ENCODE results near the gene CCDC160.
"Not testable (repeated sequence)": the region's sequence is repeated elsewhere in the genome, so short reads cannot be mapped to it uniquely, and the experiment has no call there.

Gene CCDC160

DNA sequence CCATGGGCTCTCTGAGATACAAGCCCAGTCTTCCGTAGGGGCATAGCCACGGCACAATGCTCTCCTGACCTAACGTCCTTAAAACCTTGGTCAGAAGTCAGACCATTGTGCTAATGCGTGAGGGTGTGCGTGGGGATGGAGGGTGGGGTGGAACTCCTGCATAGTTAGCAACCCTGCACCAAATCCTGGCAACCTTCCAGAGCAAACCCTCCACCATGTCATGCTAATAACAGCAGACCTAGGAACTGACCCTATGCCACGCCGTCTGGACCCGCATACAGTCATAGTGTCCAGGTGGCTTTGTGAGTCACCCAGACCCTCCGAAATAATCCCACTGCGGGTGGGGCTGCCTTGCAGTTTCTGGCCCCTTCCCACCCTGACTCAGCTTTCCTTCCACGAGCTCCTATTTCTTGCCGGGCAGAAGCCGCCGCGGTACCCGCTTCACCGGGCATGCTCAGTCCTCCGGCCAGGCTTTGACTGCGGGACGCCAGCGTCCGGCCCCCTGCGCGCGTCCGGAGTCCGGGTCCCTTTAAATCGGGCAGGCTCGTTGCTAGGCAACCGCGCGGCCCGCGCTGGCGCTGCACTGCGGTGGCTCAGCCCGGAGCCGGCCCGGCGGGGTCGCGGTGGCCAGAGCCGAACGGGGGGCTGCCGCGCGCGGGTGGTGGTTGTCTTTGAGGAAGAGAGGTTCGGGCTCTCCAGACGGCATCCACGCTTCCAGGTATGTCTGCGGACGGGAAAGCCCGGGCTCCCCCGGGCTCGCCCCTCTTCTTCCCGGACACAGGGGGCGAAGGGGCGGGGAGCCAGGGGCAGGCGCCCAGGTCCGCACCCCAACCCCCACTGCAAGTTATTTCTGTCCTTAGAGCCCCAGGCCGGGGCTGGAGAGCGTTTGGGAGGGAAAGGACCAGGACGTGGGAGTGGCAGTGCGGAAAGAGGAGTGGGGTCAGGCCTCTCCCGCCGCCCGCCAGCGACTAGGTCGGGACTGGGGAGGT lies at the start of gene CCDC160:
Gene CCDC160, plus strand, starts transcription at position 557 of the 989 bp plus-strand sequence. CDS start 7,619 bp downstream, outside the sequence.
- H3K9me3 ChIP-seq (ENCODE audit: control insufficient read depth, low read length), result no peaks in the 10 kb centered on the region
- H3K36me3 ChIP-seq (ENCODE audit: control insufficient read depth, insufficient read depth, low read length), result no peaks in the 10 kb centered on the region
- H3K27me3 ChIP-seq (ENCODE audit: control insufficient read depth, insufficient read depth, low read length), result no peaks in the 10 kb centered on the region
- peak within 1 kb of the TSS; percentile 47 for H3K9ac ChIP-seq (ENCODE audit: low read length)
- no peaks in the 10 kb centered on the region for H3K4me1 ChIP-seq (ENCODE audit: control insufficient read depth, insufficient read depth, low read length)
- no peak within 1 kb of the TSS for H3K4me3 ChIP-seq (ENCODE audit: low read length)

DNA sequence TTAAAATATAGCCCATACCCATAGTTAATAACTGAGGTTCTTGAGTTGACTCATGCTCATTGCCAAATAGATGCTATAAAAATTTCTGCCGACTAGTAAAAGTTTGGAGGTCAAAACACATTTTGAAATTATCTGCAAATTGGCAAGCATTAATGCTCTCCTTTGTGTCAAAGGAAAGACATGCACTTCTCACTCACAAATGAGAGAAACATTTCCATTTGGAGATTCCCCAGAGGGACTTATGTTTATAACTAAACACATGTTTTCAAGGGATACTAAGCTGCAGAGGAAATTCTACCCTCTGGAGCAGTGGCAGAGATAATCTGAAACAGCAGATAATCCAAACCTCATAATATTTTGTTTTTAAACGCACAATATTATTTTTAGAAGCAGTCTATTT lies 45.7 kb upstream of the CCDC160 start:
- no peaks in the 10 kb centered on the region for H3K27me3 ChIP-seq (ENCODE audit: control insufficient read depth, insufficient read depth, low read length)
- no peaks in the 10 kb centered on the region for H3K9me3 ChIP-seq (ENCODE audit: control insufficient read depth, low read length)
- no peak overlapping the region for H3K9ac ChIP-seq (ENCODE audit: low read length)
- H3K36me3 ChIP-seq (ENCODE audit: control insufficient read depth, insufficient read depth, low read length), result no peaks in the 10 kb centered on the region
- H3K4me3 ChIP-seq (ENCODE audit: low read length), result no peak overlapping the region
- no peaks in the 10 kb centered on the region for H3K4me1 ChIP-seq (ENCODE audit: control insufficient read depth, insufficient read depth, low read length)

DNA sequence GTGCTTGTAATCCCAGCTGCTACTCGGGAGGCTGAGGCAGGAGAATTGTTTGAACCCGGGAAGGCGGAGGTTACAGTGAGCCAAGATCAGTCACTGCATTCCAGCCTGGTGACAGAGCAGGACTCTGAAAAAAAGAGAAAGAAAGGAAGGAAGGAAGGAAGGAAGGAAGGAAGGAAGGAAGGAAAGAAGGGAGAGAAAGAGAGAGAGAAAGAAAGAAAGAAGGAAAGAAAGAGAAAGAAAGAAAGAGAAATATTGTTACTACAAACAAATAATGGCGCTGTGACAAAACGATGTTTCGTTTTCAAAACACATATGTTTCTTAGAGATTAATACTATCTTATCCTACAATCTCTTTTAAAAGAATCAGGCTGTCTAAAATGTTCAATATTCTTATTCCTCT lies 42.1 kb upstream of the CCDC160 start:
- no peak overlapping the region for H3K4me3 ChIP-seq (ENCODE audit: low read length)
- no peak overlapping the region for H3K9ac ChIP-seq (ENCODE audit: low read length)
- no peaks in the 10 kb centered on the region for H3K27me3 ChIP-seq (ENCODE audit: control insufficient read depth, insufficient read depth, low read length)
- H3K4me1 ChIP-seq (ENCODE audit: control insufficient read depth, insufficient read depth, low read length), result no peaks in the 10 kb centered on the region
- no peaks in the 10 kb centered on the region for H3K36me3 ChIP-seq (ENCODE audit: control insufficient read depth, insufficient read depth, low read length)
- H3K9me3 ChIP-seq (ENCODE audit: control insufficient read depth, low read length), result no peaks in the 10 kb centered on the region

DNA sequence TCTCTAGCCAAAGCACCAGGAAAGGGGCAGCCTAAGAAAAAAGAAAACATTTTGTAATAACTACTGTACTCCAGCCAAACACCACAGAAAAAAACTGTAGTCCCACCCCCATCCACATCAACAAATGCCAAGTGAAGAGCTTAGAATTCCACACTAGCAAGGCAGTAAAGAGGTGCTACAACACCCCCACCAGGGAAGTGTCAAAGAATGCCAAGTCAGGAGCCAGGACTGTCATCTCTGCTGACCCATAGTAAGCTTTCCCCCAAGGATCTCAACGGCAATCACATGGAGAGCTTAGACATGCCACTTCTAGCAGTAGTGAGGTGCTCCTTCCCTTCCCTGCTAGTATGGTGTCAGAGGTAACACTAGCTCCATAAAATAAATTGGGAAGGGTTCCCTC lies 34.4 kb upstream of the CCDC160 start:
- Histone ChIP-seq H3K9ac (ENCODE audit: low read length) (no peak overlapping the region), H3K4me1 (ENCODE audit: control insufficient read depth, insufficient read depth, low read length) (no peaks in the 10 kb centered on the region), H3K27me3 (ENCODE audit: control insufficient read depth, insufficient read depth, low read length) (no peaks in the 10 kb centered on the region), H3K4me3 (ENCODE audit: low read length) (no peak overlapping the region), H3K36me3 (ENCODE audit: control insufficient read depth, insufficient read depth, low read length) (no peaks in the 10 kb centered on the region), H3K9me3 (ENCODE audit: control insufficient read depth, low read length) (no peaks in the 10 kb centered on the region)

DNA sequence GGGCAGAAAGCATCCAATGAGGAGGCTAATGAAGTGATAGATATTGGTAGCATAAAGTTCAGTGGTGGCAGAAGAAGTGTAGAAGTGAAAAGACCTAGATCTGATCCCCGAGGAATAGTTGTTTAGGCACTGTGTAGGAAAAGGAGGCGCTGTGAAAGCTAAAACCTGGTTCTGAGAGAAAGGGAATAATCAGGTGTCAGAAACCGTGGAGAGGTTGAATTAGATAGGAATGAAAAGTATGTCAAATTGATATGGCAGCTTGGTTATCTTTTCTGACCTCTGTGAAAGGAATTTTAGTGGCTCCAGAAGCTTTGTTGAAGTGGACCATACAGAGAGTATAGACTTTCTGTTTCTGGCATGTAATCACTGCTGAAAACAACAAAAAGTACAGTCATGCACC lies 30.8 kb upstream of the CCDC160 start:
- H3K36me3 ChIP-seq (ENCODE audit: control insufficient read depth, insufficient read depth, low read length), result no peaks in the 10 kb centered on the region
- no peaks in the 10 kb centered on the region for H3K27me3 ChIP-seq (ENCODE audit: control insufficient read depth, insufficient read depth, low read length)
- H3K4me1 ChIP-seq (ENCODE audit: control insufficient read depth, insufficient read depth, low read length), result no peaks in the 10 kb centered on the region
- no peak overlapping the region for H3K9ac ChIP-seq (ENCODE audit: low read length)
- H3K9me3 ChIP-seq (ENCODE audit: control insufficient read depth, low read length), result no peaks in the 10 kb centered on the region
- no peak overlapping the region for H3K4me3 ChIP-seq (ENCODE audit: low read length)

DNA sequence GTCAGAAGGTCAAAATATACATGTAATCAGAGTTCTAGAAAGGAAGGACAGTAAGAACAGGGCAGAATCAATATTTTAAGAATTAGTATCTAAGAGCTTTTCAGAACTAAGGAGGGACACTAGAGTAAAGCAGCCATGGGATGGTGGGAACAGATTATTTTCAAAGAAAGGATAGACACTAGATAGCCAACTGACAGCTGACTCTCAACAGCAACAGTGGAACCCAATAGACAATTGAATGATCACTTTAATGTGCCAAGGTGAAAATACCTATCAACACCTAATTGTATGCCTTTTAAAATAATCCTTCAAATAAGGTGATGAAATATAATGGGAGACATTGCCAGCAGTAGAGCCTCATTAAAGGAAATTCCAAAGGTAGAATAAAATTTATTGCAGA lies 26.5 kb upstream of the CCDC160 start:
- Histone ChIP-seq H3K9me3 (ENCODE audit: control insufficient read depth, low read length) (no peaks in the 10 kb centered on the region), H3K4me1 (ENCODE audit: control insufficient read depth, insufficient read depth, low read length) (no peaks in the 10 kb centered on the region), H3K27me3 (ENCODE audit: control insufficient read depth, insufficient read depth, low read length) (no peaks in the 10 kb centered on the region), H3K9ac (ENCODE audit: low read length) (no peak overlapping the region), H3K4me3 (ENCODE audit: low read length) (no peak overlapping the region), H3K36me3 (ENCODE audit: control insufficient read depth, insufficient read depth, low read length) (no peaks in the 10 kb centered on the region)

DNA sequence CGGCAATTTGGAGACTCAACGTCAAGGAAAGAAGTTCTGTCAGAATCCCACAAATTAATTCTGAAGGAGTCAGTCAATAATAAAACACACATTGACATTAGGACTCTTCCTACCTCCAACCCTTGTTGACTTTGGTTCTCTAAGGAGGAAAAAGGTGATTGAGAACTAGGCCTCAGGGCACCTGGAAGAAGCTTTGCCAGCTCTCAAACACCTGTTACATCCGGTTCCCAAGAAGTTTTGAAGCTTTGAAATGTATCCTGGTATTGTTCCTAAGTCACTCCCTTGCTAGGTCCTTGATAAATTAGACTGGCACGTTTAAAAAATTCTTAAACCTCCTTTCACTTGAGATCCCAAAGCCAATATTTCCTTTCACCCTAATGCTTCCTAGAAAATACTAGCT lies 1.7 kb upstream of the CCDC160 start:
- Histone ChIP-seq H3K36me3 (ENCODE audit: control insufficient read depth, insufficient read depth, low read length) (no peaks in the 10 kb centered on the region), H3K9me3 (ENCODE audit: control insufficient read depth, low read length) (no peaks in the 10 kb centered on the region), H3K4me3 (ENCODE audit: low read length) (no peak overlapping the region), H3K4me1 (ENCODE audit: control insufficient read depth, insufficient read depth, low read length) (no peaks in the 10 kb centered on the region), H3K9ac (ENCODE audit: low read length) (no peak overlapping the region), H3K27me3 (ENCODE audit: control insufficient read depth, insufficient read depth, low read length) (no peaks in the 10 kb centered on the region)

DNA sequence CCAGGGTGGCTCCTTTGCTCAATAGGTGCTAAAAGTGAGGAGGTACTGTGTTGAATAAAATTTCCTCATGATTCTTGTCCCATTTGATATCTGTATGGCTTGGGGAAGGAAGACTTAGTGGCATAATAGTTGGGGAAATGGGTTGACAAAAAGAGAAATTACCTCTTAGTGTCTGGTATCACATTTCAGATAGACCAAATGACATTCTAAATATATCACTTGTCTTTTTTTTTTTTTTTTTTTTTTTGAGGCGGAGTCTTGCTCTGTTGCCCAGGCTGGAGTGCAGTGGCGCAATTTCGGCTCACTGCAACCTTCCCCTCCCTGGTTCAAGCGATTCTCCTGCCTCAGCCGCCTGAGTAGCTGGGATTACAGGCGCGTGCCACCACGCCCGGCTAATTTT lies 1.2 kb downstream of the CCDC160 start:
- H3K36me3 ChIP-seq (ENCODE audit: control insufficient read depth, insufficient read depth, low read length); H3K9ac ChIP-seq (ENCODE audit: low read length); H3K4me3 ChIP-seq (ENCODE audit: low read length); H3K4me1 ChIP-seq (ENCODE audit: control insufficient read depth, insufficient read depth, low read length); H3K9me3 ChIP-seq (ENCODE audit: control insufficient read depth, low read length); H3K27me3 ChIP-seq (ENCODE audit: control insufficient read depth, insufficient read depth, low read length): not testable (repeated sequence)

DNA sequence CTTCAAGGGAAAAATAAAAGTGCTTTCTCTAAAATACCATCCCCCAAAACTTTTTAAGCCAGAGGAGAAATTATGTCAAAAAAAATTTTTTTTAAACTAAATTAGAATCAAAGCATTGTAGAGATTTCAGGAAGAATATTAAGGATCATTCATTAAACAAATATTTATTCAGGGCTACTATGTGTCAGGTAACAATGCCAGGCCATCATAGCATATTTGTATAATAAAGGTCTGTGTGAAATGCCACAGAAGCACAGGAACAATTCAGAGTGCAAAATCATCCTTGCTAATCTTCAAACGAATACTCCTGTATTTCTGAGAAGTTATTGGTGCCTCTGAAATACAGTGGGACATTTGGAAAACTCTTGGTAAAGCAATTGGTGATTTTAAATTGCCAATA lies 2.0 kb downstream of the CCDC160 start:
- no peaks in the 10 kb centered on the region for H3K4me1 ChIP-seq (ENCODE audit: control insufficient read depth, insufficient read depth, low read length)
- H3K36me3 ChIP-seq (ENCODE audit: control insufficient read depth, insufficient read depth, low read length), result no peaks in the 10 kb centered on the region
- no peaks in the 10 kb centered on the region for H3K27me3 ChIP-seq (ENCODE audit: control insufficient read depth, insufficient read depth, low read length)
- no peak overlapping the region for H3K4me3 ChIP-seq (ENCODE audit: low read length)
- no peak overlapping the region for H3K9ac ChIP-seq (ENCODE audit: low read length)
- no peaks in the 10 kb centered on the region for H3K9me3 ChIP-seq (ENCODE audit: control insufficient read depth, low read length)

DNA sequence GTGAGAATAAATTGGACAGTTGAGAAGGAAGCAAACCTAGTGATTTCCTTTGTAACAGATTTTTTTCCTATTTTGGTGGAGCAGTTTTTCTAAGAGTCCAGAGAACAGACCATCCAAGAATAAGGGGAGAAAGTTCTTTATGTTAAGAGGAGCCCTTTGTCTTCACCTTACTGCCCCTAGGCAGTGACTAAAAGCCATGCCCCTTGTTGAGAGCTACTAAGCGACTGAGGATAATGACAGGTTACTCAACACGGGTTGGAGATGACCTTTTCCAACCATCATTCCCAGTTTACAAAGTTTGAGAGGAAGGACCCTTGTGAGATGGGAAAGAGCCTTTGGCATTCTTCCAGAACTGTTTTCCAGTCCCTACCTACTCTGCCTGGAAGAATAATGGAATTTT lies 3.2 kb downstream of the CCDC160 start:
- no peak overlapping the region for H3K9ac ChIP-seq (ENCODE audit: low read length)
- no peaks in the 10 kb centered on the region for H3K27me3 ChIP-seq (ENCODE audit: control insufficient read depth, insufficient read depth, low read length)
- no peak overlapping the region for H3K4me3 ChIP-seq (ENCODE audit: low read length)
- H3K4me1 ChIP-seq (ENCODE audit: control insufficient read depth, insufficient read depth, low read length), result no peaks in the 10 kb centered on the region
- H3K9me3 ChIP-seq (ENCODE audit: control insufficient read depth, low read length), result no peaks in the 10 kb centered on the region
- no peaks in the 10 kb centered on the region for H3K36me3 ChIP-seq (ENCODE audit: control insufficient read depth, insufficient read depth, low read length)

DNA sequence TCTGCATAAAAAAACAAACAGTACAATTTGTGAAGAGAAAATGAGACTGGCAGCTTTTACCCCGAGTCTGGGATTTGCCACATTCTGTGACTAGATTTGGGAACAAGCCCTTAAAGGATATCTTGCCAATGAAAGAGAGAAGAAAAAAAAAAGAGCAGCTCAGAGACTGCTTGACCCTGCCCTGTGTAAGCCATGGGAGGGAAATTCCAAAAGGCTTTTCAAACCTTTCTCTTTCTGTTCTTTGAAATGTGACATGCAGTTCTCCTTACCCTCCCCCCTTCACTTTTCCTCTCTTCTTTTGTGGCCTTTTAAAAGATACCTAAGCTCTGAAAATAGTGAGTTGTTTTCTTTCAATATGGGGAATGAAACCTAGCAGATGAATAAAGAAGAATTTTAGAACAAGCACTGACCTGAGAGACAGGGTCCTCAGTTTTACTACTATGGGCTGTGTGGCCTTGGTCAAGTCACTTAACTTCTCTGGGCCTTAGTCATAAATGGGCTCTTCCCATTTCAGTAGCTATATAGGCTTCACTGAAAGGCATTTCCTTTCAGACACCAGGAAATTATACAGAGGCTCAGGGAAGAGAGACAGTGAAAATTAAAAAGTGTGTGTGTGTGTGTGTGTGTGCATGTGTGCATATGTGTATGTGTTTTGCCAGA lies 5.1 kb downstream of the CCDC160 start:
- Histone ChIP-seq H3K27me3 (ENCODE audit: control insufficient read depth, insufficient read depth, low read length) (no peaks in the 10 kb centered on the region), H3K4me3 (ENCODE audit: low read length) (no peak overlapping the region), H3K4me1 (ENCODE audit: control insufficient read depth, insufficient read depth, low read length) (no peaks in the 10 kb centered on the region), H3K9me3 (ENCODE audit: control insufficient read depth, low read length) (no peaks in the 10 kb centered on the region), H3K36me3 (ENCODE audit: control insufficient read depth, insufficient read depth, low read length) (no peaks in the 10 kb centered on the region), H3K9ac (ENCODE audit: low read length) (no peak overlapping the region)

DNA sequence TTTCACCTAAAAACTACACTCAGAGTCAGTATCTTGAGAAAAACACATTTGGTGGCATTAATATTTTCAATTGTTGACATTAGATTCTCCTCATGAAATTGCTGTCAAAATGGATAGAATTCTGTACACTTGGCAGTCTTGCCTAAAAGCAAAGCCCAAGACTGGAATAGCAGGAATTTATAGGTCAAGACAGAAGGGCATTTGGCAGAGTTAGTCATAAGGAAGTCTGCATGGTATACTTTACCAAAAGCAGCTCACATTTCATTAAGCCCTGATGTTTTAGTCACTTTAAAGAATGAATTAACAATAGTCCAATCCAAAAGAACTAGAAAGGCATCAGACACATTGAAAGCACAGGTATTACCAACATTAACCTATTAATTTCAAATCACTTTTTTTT lies 7.1 kb downstream of the CCDC160 start:
- Histone ChIP-seq H3K4me1 (ENCODE audit: control insufficient read depth, insufficient read depth, low read length) (no peaks in the 10 kb centered on the region), H3K9me3 (ENCODE audit: control insufficient read depth, low read length) (no peaks in the 10 kb centered on the region), H3K27me3 (ENCODE audit: control insufficient read depth, insufficient read depth, low read length) (no peaks in the 10 kb centered on the region), H3K9ac (ENCODE audit: low read length) (no peak overlapping the region), H3K4me3 (ENCODE audit: low read length) (no peak overlapping the region), H3K36me3 (ENCODE audit: control insufficient read depth, insufficient read depth, low read length) (no peaks in the 10 kb centered on the region)
